C4-2B (cell line): Measurements from ENCODE around the gene ZBTB16.

ENCODE experiments used
- CTCF ChIP-seq: fragments of 450-650 bp; conservative IDR thresholded peaks from 2 replicates; pipeline ENCODE4 v1.5.1; 2017; ENCODE audit warnings: mild to moderate bottlenecking
- ZFX ChIP-seq: fragments of 450-650 bp; IDR thresholded peaks from 2 replicates; pipeline ENCODE4 v1.6.1; 2017

- TF ChIP-seq CTCF (peak; percentile 74), ZFX (no peak)
Measured at GRCh38 chr11:114180301-114181055, 121.0 kb downstream of the ZBTB16 start.
